HG03095 (cell line): ENCODE measurements around the gene IQSEC2.

Source experiments
- ATAC-seq: cut with Tn5 transposase; IDR thresholded peaks from one replicate; pipeline ENCODE4 v1.9.1; 2021; ENCODE audit warnings: moderate library complexity; ENCODE audit not compliant: unreplicated experiment

IQSEC2 gene

GRCh38 chrX:53281321-53281822, at the start of gene IQSEC2:
IQSEC2 (minus strand) TSS chrX:53281584.
- ATAC-seq, result no peak

- no peak for ATAC-seq
Observed at GRCh38 chrX:53330331-53330730, 48.9 kb upstream of the IQSEC2 start.

DNA sequence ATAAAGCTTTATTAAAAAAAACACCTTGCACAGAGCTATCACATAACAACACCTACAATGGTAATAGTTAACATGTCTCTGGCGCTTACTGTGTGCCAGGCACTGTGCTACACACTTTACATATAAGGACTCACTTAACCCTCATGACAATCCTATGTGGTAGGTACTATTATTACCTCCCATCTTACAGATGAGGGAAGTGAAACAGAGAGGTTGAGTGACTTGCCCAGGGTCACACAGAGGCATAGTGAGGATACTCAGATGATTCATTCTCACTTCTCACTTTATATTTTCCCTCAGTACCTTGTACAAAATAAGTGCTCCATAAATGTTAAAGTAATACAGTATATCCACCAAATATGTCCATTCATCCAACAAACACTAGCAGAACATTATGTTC, 43.4 kb upstream of the IQSEC2 start:
- ATAC-seq, result no peak

GRCh38 chrX:53324085-53324484, 42.7 kb upstream of the IQSEC2 start:
- ATAC-seq, result no peak

DNA sequence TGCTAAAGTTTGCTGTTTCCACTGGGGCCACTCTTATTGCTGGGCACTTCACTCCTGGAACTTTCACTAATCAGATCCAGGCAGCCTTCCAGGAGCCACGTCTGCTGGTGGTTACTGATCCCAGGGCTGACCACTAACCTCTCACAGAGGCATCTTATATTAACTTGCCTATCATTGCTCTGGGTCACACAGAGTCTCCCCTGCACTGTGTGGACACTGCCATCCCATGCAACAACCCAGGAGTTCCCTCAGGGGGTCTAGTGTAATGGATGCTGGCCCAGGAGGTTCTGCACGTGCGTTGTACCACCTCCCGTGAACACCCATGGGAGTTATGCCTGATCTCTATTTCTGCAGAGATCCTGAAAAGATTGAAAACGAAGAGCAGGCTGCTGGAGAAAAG, 41.8 kb upstream of the IQSEC2 start:
- ATAC-seq, result no peak

- no peak for ATAC-seq
Observed at GRCh38 chrX:53321943-53322497, 40.6 kb upstream of the IQSEC2 start.

- ATAC-seq, result no peak
Observed at GRCh38 chrX:53321230-53321942, 40.0 kb upstream of the IQSEC2 start.

- ATAC-seq, result no peak
Observed at GRCh38 chrX:53320543-53321229, 39.3 kb upstream of the IQSEC2 start.

GRCh38 chrX:53319614-53320542, 38.5 kb upstream of the IQSEC2 start:
- ATAC-seq, result no peak

- ATAC-seq, result no peak
Observed at GRCh38 chrX:53318766-53319353, 37.5 kb upstream of the IQSEC2 start.

DNA sequence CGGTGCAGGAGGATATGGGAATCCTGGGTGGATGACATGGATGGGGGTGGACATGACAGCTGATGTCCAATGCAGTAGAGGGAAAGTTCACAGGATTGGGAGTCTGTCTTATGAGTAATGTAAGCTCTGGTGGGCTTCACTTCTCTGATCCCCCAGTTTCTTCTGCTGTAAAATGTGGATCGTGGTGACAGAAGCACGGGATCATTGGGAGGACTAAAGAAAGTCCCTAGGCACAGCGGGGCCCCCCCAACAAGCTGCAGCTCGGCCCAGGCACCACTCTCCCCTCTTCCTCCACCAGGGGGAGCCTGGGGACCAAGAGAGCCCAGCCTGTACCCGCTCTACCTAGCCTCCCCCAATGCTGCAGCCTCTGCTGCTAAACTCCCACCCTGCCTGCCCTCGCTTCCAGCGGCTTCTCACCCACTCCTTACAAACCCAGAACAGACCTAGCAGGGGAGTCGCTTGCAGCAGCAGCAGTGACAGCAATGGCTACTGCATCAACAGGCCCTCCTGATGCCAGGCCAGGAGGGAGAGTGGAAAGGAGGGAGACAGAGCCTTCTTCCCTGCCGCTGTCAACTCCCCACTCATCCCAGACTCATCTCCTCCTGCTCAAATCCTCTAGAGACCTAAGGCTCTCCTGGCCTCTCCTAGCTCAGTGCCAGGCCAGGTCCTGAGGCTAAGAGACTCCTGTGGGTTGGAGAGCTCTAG, 36.1 kb upstream of the IQSEC2 start:
- no peak for ATAC-seq

DNA sequence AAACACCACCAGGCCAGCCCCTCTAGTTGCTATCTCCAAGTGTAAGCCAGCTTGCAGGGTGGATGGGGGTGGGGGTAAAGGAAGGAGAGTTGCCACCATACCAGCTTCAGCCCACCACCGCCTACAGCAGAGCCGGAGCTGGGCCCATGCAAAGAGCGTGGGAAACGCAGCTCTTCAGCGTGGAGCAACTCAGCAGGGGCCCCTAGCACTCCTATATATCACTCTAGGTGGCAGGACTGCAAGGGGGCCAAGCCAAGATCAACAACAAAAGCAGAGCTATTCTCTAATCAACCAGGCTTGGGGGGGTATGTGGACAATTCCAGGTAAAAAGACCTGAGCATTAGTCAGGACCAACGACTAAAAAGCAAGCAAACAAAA, 35.5 kb upstream of the IQSEC2 start:
- no peak for ATAC-seq

DNA sequence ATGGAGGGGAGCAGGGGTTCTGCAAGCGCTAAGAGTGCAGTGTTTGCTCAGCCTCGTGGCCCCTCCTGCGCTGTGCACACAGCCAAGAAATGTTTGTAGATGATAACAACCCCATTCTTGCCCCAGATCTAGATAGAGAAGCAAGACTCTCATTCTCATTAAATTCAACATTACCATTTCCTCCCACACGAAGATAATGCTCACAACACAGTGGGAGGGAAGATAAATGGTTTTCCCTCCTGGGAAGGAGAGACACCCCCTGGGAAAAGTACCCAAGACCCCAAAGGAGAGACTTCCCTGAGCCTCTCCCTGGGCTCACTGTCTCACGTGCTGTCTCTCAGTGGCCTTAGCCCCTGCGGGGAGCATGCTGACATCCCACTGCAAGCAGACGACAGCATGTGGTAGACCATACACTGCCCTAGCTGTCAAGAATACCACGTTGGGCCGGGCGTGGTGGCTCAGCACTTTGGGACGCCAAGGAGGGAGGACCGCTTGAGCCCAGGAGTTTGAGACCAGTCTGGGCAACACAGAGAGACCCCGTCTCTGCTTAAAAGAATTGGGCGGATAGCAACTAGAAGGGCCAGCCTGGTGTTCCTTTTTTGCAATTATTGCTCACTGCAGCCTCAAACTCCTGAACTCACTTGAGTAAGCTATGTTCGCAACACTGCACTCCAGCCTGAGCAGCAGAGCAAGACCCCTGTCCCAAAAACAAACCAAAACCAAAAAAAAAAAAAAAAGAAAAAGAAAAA, 34.9 kb upstream of the IQSEC2 start:
- no peak for ATAC-seq

DNA sequence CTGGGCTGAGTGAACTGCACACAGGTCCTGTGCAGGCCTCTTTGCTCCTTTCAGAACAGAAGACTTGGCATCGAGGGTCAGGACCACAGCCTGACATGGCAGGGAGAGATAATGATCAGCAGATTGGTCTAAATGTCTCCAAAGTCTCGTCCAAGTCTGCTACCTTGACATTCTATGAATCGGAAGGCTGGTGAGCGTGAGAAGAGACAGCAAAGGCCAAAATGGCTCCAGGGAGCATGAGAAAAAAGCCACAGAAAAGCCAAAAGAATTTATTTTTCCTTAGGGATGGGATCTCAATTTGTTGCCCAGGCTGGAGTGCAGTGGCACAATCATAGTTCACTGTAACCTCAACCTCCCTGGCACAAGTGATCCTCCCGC, 32.3 kb upstream of the IQSEC2 start:
- ATAC-seq, result no peak

- ATAC-seq, result peak; percentile 53
Observed at GRCh38 chrX:53312946-53313727, 31.8 kb upstream of the IQSEC2 start.

DNA sequence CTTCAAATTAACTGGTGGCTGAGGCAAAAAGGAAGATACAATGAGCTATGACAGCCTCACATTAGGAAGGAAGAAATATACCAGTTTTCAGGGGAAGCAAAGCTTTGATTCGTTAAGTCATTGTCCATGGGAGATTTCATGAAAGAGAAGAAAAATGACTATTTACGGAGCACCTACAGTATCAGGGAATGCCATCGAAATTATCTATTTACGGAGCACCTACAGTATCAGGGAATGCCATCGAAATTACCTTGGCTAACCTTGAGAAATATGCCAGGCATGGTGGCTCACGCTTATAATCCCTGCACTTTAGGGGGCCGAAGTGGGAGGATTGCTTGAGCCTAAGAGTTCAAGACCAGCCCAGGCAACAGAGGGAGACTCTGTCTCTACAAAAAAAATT, 28.5 kb upstream of the IQSEC2 start:
- ATAC-seq, result no peak

DNA sequence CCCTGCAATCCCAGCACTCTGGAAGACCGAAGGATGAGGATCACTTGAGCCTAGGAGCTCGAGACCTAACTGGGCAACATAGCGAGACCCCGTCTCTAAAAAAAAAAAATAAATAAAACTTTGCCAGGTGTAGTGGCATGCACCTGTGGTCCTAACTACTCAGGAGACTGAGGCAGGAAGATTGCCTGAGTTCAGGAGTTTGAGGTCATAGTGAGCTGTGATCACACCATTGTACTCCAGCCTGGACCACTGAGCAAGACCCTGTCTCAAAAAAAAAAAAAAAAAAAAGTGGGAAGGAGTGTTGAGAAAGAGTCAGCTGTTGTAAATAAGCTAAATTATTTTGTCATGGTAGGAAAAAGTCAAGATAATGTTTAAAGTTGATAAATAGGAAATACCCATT, 27.5 kb upstream of the IQSEC2 start:
- ATAC-seq, result no peak

GRCh38 chrX:53305996-53306937, 24.9 kb upstream of the IQSEC2 start:
- ATAC-seq, result no peak
